ENCODE measurements around the gene FIS1.

The FIS1 gene

GRCh38 chr7:101212014-101212413, 32.9 kb downstream of the FIS1 start:
- no peak for ATAC-seq
- TF ChIP-seq CSDC2 (CRISPR knock-in tag; IDR thresholded peaks at IDR 0.05) (no peak), TOX (CRISPR knock-in tag; IDR thresholded peaks at IDR 0.05; ENCODE audit: borderline replicate concordance) (no peak), TCF4 (CRISPR knock-in tag; IDR thresholded peaks at IDR 0.05; ENCODE audit: borderline replicate concordance) (no peak), ZFP30 (CRISPR knock-in tag; IDR thresholded peaks at IDR 0.05) (no peak), POU6F1 (CRISPR knock-in tag; IDR thresholded peaks at IDR 0.05; ENCODE audit: borderline replicate concordance, low read depth) (no peak), ARNTL (CRISPR knock-in tag; IDR thresholded peaks at IDR 0.05; ENCODE audit: borderline replicate concordance, low read depth) (no peak), SNAI2 (CRISPR knock-in tag; IDR thresholded peaks at IDR 0.05) (no peak), BACH2 (CRISPR knock-in tag; IDR thresholded peaks at IDR 0.05; ENCODE audit: borderline replicate concordance) (no peak), PATZ1 (CRISPR knock-in tag; IDR thresholded peaks at IDR 0.05; ENCODE audit: borderline replicate concordance) (no peak), ZNF565 (CRISPR knock-in tag; conservative IDR thresholded peaks at IDR 0.05; ENCODE audit: low read depth) (no peak), OSR1 (CRISPR knock-in tag; IDR thresholded peaks at IDR 0.05) (no peak), TSHZ2 (CRISPR knock-in tag; IDR thresholded peaks at IDR 0.05) (no peak), ISL1 (CRISPR knock-in tag; IDR thresholded peaks at IDR 0.05) (no peak), ESRRG (CRISPR knock-in tag; IDR thresholded peaks at IDR 0.05) (no peak)

- no peak for ATAC-seq
- TF ChIP-seq PPARA (CRISPR knock-in tag; IDR thresholded peaks at IDR 0.05; ENCODE audit: borderline replicate concordance), result no peak
These were observed 33.4 kb downstream of the FIS1 start for GRCh38 chr7:101211501-101211900.

GRCh38 chr7:101210143-101210542, 34.7 kb downstream of the FIS1 start:
- no peak for ATAC-seq

GRCh38 chr7:101208794-101209193, 36.1 kb downstream of the FIS1 start:
- no peak for ATAC-seq
- TF ChIP-seq ZNF565 (CRISPR knock-in tag; conservative IDR thresholded peaks at IDR 0.05; ENCODE audit: low read depth) (no peak), BACH2 (CRISPR knock-in tag; IDR thresholded peaks at IDR 0.05; ENCODE audit: borderline replicate concordance) (no peak), CSDC2 (CRISPR knock-in tag; IDR thresholded peaks at IDR 0.05) (no peak), ESRRG (CRISPR knock-in tag; IDR thresholded peaks at IDR 0.05) (no peak), CSRNP3 (CRISPR knock-in tag; IDR thresholded peaks at IDR 0.05) (no peak), ZC3H10 (CRISPR knock-in tag; IDR thresholded peaks at IDR 0.05) (no peak), TSHZ2 (CRISPR knock-in tag; IDR thresholded peaks at IDR 0.05) (no peak), ARNTL (CRISPR knock-in tag; IDR thresholded peaks at IDR 0.05; ENCODE audit: borderline replicate concordance, low read depth) (no peak)

More at GRCh38 chr7:101210143-101210542, 34.7 kb downstream of the FIS1 start:
- no peak for TF ChIP-seq POU6F1 (CRISPR knock-in tag; IDR thresholded peaks at IDR 0.05; ENCODE audit: borderline replicate concordance, low read depth)
- TF ChIP-seq CSDC2 (CRISPR knock-in tag; IDR thresholded peaks at IDR 0.05), result no peak
- no peak for TF ChIP-seq TCF4 (CRISPR knock-in tag; IDR thresholded peaks at IDR 0.05; ENCODE audit: borderline replicate concordance)
- no peak for TF ChIP-seq ZFP3 (CRISPR knock-in tag; IDR thresholded peaks at IDR 0.05)
- no peak for TF ChIP-seq TOX (CRISPR knock-in tag; IDR thresholded peaks at IDR 0.05; ENCODE audit: borderline replicate concordance)
- TF ChIP-seq RARB (CRISPR knock-in tag; IDR thresholded peaks at IDR 0.05), result no peak
- no peak for TF ChIP-seq ZNF8 (CRISPR knock-in tag; IDR thresholded peaks at IDR 0.05)
- TF ChIP-seq ESRRG (CRISPR knock-in tag; IDR thresholded peaks at IDR 0.05), result no peak
- TF ChIP-seq ZNF70 (CRISPR knock-in tag; IDR thresholded peaks at IDR 0.05), result no peak
- TF ChIP-seq ZNF565 (CRISPR knock-in tag; conservative IDR thresholded peaks at IDR 0.05; ENCODE audit: low read depth), result no peak
- TF ChIP-seq BACH2 (CRISPR knock-in tag; IDR thresholded peaks at IDR 0.05; ENCODE audit: borderline replicate concordance), result no peak
